Activated CD4-positive, alpha-beta T cell treated with anti-CD3 and anti-CD28 coated beads, Interleukin-2, Interleukin-4, amounts not matched to agents 100 ng/mL and 50 ng/mL, durations not matched to agents 16 hours and 8 hours (primary cell): Measurements from ENCODE around the gene ZNF79.
"Not testable (repeated sequence)": the region's sequence is repeated elsewhere in the genome, so short reads cannot be mapped to it uniquely, and the experiment has no call there.

ENCODE experiments used
- DNase-seq: peaks from one replicate; pipeline ENCODE4 v3.0.0-alpha.2; 2020; ENCODE audit warnings: low spot score

Gene ZNF79

GRCh38 chr9:127457191-127457878 is 33.2 kb downstream of the ZNF79 start:
- no peak for DNase-seq

GRCh38 chr9:127458921-127459320 is 34.7 kb downstream of the ZNF79 start:
- DNase-seq: no peak

- no peak for DNase-seq
Measured at GRCh38 chr9:127463382-127463781, 39.2 kb downstream of the ZNF79 start.

GRCh38 chr9:127463911-127464310 is 39.7 kb downstream of the ZNF79 start:
- DNase-seq: no peak

- not testable (repeated sequence) for DNase-seq
Measured at GRCh38 chr9:127466407-127466917, 42.3 kb downstream of the ZNF79 start.

- DNase-seq: no peak
Measured at GRCh38 chr9:127467621-127468020, 43.4 kb downstream of the ZNF79 start.

GRCh38 chr9:127470662-127471061 is 46.5 kb downstream of the ZNF79 start:
- no peak for DNase-seq

GRCh38 chr9:127473501-127473900 is 49.3 kb downstream of the ZNF79 start:
- DNase-seq: no peak

- no peak for DNase-seq
Measured at GRCh38 chr9:127473932-127474331, 49.8 kb downstream of the ZNF79 start.

- DNase-seq: no peak
Measured at GRCh38 chr9:127474592-127474991, 50.4 kb downstream of the ZNF79 start.

- no peak for DNase-seq
Measured at GRCh38 chr9:127479507-127480081, 55.4 kb downstream of the ZNF79 start.

- no peak for DNase-seq
Measured at GRCh38 chr9:127482662-127483061, 58.5 kb downstream of the ZNF79 start.

- DNase-seq: no peak
Measured at GRCh38 chr9:127485995-127486394, 61.8 kb downstream of the ZNF79 start.

- no peak for DNase-seq
Measured at GRCh38 chr9:127488946-127489345, 64.8 kb downstream of the ZNF79 start.

GRCh38 chr9:127489471-127490115 is 65.4 kb downstream of the ZNF79 start:
- no peak for DNase-seq

GRCh38 chr9:127490535-127491230 is 66.5 kb downstream of the ZNF79 start:
- DNase-seq: no peak

GRCh38 chr9:127491516-127491915 is 67.3 kb downstream of the ZNF79 start:
- DNase-seq: no peak

- DNase-seq: no peak
Measured at GRCh38 chr9:127492616-127493015, 68.4 kb downstream of the ZNF79 start.

- DNase-seq: no peak
Measured at GRCh38 chr9:127493592-127494303, 69.6 kb downstream of the ZNF79 start.

- DNase-seq: no peak
Measured at GRCh38 chr9:127494304-127494702, 70.1 kb downstream of the ZNF79 start.
